Peyer's patch (tissue), 4 donors: ENCODE data around the gene KCNMA1.

Source experiments
- CTCF ChIP-seq, 6 experiments: fragments of 450-650 bp in 4 of 6; fragments of 200-600 bp in 2 of 6; sonication (generic) in 1 of 6; IDR thresholded peaks; one replicate each; pipeline ENCODE4 v1.5.1; 2017 to 2019; ENCODE audit warnings: antibody characterized with exemption in 6 of 6, mild to moderate bottlenecking in 3 of 6, moderate library complexity in 1 of 6
- POLR2A ChIP-seq, 2 donors: fragments of 450-650 bp; IDR thresholded peaks; one replicate each; pipeline ENCODE4 v1.5.1; 2017; ENCODE audit warnings: antibody characterized with exemption in 2 of 2, mild to moderate bottlenecking in 2 of 2, moderate library complexity in 2 of 2

- no peak for TF ChIP-seq CTCF (IDR thresholded peaks at IDR 0.05)
- TF ChIP-seq POLR2A (IDR thresholded peaks at IDR 0.05), result no peak
Observed at GRCh38 chr10:77390481-77390891, 247.1 kb downstream of the KCNMA1 start.
